ENCODE measurements around the gene NAA15.
"Not testable (repeated sequence)": the region's sequence is repeated elsewhere in the genome, so short reads cannot be mapped to it uniquely, and the experiment has no call there.

NAA15 gene

DNA sequence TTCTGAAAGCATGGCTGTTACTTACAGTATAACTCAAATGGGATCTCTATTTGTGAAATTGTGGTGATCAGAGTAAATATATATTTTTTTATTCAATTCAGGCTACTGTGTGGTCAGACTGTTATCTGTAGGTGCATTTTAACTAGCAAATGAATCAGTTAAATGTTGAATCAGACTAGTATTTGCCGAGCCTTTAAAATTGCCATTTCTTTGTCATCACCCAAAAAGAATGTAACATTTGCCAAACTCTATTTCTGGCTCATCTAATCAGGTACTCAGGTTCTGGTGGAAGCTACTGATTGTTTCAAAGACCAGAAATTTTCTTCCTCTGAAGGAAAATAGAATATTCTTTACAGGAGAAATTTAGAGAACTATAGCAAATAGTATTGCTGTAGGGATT lies 1.8 kb upstream of the NAA15 start:
- DNase-seq = no peak

DNA sequence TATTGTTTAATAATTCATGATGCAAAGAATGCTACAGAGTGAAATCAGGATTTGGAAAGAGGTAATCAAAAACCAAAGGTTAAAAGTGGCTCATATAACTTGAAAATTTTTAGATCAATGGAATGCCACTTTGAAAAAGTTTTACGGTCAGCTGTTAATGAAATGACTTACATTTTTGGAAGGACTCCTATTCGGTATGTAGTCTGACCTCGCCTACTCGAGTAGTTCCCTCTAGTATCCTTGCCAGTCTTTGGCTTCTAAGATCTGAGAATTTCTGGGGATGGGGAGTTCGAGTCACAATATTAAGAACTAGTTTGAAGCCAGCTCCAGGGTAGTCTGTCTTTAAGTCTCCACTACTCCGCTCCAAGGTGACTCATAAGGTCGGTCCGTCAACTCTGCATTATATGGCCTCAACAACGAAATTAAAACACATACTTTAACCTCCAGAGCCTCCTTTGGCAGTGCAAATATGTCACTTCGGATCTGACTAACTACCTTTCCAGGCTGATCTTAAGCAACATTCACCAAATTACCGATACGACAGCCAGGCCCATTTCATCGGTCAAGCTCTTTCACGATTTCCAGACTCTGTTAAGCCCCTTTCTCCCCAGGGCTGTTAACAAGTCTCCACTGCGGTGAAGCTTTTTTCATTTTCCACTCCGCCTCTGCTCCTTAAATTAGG lies 733 bp upstream of the NAA15 start:
- DNase-seq = no peak

DNA sequence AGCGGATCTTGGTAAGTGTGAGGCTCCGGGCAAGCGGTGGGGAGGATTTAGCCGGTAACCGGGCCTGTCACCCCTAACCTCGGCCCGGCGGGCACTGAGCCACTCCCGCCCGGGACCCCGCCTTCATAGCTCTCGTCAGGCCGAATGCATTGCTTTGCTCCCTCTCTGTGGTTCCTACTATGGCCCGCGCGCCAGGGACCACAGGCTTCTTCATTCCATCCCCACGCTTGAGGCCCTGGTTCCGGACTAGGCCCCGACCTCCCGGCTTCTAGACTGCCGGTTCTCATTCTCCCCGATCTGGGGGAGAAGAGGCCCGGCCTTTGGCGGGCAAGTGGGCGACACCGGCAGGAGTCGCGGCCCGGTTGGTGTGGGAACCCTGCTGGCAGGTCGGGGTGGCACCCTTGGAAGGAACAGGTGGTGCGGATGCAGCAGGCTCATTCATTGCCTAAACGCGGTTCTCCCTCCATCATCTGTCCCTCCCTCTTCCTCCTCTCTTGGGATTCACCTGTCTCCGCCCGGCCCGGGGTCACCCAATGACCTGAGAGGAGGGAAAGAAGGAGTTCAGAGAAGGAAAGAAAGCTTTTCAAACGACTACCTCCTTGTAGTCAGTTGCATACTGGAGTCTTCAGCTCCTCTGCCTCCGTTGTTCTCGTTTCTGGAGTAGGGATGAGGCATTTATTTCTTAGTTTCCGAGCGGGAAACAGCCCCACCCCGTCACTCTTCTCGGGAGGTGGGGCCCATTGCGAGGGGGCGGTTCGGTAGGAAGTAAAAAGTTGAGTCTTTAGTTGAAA lies 711 bp downstream of the NAA15 start, which contains the start of gene NDUFC1:
TSS of gene NDUFC1 (minus strand) at position 657 of the 791 bp plus-strand sequence. CDS start 6,679 bp downstream, outside the sequence.
- peak; percentile 21 for DNase-seq

DNA sequence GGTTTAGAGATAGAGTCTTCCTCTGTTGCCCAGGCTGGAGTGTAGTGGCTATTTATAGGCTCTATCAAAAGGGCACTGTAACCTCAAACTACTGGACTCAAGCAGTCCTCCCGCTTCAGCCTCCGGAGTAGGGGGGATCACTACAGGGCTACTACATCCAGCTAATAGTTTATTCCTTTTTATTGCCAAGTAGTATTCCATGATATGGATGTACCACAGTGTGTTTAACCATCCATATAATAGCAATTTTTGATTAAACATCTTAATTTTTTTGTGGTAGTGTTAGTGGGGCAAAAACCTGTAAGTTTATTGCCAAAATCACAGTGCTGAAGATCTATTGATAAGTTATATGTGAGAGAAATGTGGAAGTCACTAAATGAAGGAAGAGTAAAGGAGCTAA lies 3.6 kb downstream of the NAA15 start:
- no peak for DNase-seq

DNA sequence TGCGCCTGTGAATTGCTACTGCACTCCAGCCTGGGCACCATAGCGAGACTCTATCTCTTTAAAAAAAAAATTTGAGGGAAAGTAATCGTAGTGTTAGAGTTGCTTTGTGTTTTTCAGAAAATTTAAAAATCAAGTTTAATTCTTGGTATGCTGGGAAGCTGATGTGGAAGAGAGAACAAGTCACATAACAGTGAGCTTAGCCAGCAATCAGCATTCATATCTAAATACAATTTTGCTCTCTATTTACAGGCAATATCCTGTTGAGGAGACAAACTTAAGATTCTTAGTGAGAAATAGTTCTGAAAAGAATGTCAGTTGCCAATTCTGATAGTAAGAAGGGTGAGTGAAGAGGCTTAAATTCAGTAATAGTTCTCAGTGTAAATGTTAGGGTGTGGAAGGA lies 10.6 kb downstream of the NAA15 start:
- no peak for DNase-seq

DNA sequence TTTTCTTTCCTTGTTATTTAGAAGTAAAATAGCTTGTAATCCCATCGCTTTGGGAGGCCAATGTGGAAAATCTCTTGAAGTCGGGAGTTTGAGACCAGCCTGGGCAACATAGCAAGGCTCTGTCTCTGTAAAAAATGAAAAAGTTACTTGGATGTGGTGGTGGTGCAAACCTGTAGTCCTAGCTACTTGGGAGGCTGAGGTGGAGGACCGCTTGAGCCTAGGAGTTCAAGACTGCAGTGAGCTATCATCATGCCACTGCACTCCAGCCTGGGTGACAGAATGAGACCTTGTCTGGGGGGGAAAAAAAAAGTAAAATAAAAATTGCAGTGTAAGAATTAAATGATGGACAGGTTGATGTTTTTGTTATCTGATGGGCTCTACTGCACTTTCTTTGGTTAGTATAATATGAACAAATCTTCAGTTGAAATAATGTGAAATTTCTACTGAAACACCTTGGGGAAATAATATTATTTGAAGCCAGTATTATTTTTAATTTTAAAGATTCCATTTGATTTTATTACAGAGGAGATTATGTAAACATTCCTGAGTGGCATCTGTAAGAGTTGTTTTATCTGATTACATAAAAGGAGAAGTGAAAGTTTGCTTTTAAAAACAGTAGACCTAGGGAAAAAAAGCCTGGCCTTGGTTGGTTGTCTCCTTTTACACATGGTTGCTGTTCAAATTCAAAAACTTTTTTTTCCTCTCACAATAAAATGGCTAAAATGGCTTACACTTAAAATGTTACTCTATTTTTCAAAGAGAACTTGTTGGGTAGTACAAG lies 11.4 kb downstream of the NAA15 start:
- no peak for DNase-seq

DNA sequence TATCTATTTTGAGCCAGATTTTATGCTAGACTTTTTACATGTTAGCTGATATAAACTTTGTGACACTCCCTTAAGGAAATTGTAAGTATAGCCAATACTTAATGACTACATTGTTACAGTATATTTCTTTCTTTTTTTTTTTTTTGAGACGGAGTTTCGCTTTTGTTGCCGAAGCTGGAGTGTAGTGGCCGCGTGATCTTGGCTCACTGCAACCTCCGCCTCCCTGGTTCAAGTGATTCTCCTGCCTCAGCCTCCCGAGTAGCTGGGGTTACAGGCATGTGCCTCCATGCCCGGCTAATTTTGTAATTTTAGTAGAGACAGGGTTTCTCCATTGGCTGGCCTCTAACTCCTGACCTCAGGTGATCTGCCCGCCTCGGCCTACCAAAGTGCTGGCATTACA lies 12.1 kb downstream of the NAA15 start:
- DNase-seq = not testable (repeated sequence)

DNA sequence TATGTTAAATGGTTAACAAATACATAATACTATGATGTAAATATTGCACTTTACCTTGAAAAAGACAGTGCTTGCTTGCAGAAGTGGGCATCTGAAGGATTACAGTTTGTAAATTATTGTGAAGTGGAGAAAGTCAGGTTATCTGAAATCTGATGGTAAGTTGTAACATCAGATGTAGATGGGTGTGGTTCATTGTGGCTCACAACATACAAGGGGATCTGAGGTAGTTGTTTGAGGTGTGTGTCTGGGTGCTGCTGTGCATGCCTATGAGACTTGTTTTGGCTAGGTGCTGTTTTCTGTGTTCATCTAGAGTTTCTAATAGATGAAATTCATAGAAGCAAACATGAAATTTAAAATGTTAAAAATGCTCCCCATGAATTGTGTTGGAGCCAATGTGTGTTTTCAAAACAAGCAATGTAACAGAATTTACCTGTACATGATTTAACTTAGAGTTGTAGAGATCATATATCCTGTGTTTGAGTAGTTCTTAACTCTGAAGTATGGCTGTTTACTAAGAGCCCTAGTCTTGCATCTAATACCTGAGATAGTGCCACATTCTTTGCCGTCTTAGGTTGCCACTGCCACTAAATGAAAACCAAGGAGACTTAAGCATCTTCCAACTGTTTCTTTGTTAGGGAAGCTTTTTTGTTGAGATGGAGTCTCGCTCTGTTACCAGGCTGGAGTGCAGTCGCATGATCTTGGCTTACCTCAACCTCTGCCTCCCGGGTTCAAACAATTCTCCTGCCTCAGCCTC lies 12.9 kb downstream of the NAA15 start:
- no peak for DNase-seq

DNA sequence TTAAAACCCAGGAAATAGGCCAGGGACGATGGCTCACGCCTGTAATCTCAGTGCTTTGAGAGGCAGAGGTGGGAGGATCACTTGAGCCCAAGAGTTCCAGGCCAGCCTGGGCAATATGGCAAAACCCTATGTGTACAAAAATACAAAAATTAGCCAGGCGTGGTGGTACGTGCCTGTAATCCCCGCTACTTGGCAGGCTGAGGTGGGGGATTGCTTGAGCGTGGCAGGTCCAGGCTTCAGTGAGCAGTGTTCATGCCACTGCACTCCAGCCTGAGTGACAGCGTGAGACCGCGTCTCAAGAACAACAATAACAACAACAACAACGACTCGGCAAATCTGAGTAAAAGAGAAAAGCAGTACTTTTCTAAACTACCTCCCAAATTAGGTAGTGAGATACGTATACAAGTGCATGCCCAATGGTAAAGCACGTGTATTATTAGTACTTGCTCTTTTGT lies 13.9 kb downstream of the NAA15 start:
- DNase-seq = no peak

DNA sequence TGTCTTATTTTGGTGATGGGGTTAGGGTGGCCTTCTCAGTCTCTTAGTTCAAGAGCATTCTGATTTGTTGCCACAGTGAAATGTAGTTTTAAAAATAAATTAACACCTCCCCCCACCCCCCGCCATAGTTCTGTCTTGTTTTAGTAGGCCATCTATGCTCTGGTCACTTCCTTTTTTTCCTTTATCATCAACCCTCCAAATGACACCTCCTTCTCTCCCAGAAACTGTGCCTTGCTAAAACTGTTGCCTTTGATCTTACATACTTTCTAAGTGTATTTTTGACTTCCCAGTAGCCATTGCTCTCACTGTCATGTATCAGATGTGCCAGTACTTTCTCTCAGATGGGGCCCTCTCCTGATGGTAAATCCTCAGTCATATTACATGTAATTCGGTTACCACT lies 15.4 kb downstream of the NAA15 start:
- no peak for DNase-seq

DNA sequence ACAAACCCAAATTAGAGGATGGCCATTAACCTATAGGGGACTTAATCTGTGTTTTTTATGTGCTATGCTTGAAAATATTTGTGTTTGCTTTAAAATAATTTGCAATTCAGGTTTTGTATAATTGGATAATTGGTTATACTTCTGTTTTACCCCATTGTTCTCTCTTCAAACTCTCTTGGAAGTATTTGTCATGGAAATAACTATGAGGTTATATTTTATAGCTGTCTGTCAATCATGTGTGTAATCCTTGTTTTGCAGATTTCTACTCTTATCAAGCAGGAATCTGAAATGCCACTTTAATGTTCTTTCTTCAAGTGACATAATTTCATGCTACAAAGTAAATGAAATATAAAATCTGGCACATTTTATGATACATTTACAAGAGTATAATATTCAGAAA lies 16.3 kb downstream of the NAA15 start:
- no peak for DNase-seq

DNA sequence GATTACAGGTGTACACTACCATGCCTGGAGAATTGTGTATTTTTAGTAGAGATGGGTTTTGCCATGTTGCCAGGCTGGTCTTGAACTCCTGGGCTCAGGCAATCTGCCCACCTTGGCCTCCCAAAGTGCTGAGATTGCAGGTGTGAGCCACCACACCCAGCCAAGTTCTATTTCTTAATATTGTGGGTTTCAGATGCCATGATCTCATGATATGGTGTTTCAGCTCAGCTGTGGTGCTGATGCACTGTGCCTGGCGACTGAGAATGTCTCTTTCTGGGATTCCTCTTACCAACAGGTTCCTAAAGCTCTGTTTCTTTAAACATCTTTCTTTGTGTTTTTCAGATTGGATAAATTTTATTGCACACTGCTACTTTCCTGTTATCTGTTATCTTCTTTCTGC lies 18.3 kb downstream of the NAA15 start:
- no peak for DNase-seq

DNA sequence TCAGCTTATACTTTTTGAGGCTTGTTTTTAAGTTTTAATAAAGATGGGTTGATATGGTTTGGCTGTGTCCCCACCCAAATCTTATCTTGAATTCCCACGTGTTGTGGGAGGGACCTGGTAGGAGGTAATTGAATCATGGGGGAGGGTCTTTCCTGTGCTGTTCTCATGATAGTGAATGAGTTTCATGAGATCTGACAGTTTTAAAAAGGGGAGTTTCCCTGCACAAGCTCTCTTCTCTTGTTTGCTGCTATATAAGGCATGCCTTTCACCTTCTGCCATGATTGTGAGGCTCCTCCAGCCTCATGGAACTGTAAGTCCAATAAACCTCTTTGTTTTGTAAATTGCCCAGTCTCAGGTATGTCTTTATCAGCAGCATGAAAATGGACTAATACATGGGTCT lies 20.8 kb downstream of the NAA15 start:
- DNase-seq = not testable (repeated sequence)

DNA sequence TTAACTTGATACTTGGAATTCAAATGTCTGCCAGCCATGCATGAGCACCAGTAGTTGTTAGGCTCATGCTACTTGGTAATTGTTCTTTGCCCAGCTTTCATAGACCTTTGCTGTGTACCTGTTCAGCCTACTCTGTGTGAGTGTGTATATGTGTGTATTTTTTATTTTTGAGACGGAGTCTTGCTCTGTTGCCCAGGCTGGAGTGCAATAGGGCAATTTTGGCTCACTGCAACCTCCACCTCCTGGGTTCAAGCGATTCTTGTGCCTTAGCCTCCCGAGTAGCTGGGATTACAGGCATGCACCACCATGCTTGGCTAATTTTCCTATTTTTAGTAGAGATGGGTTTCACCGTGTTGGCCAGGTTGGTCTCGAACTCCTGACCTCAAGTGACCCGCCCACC lies 21.2 kb downstream of the NAA15 start:
- DNase-seq = not testable (repeated sequence)

DNA sequence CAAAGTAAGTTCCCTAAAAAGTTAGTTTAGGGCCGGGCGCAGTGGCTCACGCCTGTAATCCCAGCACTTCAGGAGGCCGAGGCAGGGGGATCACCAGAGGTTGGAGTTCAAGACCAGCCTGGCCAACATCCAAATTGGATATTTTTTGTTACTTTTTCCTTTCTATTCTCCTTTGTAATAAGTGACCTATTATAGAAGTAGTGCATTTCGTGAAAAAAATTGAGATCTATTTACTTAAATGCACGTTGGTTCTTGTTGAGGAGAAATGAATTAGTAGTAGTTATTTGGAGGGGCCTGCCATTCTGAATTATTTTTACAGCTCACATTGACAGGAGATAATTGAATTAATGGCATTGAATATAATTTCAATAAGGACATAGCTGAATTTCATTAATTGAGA lies 23.3 kb downstream of the NAA15 start:
- no peak for DNase-seq

DNA sequence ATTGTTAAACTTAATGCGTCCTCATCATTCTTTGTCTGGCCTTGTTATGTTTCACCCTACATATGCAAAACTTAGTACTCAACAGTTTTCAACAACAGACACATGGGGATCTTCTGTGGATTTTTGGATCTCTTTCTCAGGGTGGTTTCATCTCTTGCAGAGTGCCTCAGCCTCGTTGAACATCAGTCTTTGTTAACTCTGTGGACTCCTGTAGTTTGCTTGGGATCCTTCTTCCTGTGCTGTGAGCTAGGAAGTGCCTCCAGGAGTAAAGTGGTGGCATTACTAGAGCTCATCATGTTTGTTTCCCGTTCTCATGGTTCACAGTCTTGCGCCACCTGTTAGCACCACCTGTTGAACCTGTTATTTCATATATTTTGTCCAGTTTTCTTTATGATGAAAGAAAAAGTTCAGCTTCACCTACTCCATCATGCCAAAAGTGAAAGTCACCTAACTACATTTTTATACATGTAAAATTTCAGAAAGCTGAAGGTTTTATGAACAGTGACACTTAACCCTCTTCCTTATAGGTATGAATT lies 28.4 kb downstream of the NAA15 start:
- DNase-seq = no peak

DNA sequence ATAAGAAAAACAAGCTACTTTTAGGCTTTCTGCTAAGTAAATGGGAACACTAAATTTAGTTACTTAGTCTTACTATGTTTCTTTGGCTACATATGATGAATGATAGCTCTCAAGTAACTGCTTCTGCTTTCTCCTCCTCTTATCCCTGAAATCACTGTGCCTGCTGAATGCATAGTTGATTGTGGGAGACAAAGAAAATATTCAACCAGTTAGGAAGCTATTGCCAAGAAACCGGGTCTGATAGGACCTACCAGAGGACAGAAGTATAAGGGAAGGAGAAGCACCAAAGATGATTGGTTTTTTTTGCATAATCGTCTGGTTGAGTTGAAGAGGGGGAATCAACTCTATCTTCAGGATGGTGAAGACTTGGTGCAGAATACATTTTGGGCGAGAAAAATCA lies 29.0 kb downstream of the NAA15 start:
- no peak for DNase-seq

DNA sequence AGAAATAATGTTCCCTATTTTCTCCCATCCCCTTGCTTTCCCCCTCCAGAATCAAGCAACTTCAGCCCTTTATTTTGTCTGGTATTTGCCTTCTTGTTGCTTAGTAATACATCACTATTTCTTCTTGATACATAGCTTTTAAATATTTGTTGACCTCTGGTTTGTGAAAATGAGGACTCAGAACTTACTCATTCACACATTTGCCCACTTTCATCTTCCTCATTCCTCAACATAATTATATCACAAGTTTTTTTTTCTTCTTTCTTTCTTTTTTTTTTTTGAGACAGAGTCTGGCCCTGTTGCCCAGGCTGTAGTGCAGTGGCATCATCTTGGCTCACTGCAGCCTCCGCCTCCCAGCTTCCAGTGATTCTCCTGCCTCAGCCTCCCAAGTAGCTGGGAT lies 29.9 kb downstream of the NAA15 start:
- DNase-seq = no peak

DNA sequence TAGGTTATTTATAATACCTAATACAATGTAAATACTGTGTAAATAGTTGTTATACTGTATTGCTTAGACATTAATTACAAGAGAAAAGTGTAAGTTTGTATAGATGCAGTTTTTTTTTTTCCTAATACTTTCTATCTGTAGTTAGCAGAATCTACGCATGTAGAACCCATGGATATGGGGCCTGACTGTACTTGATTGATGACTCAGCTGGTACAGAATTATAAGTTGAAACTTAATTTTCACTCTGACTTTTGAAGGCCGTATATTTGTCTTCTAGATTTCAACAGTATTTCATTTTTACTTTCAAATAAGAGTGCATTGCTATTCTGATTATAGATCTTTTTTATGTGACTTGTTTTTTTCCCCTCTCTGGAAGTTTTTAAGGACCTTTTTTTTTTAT lies 31.7 kb downstream of the NAA15 start:
- no peak for DNase-seq

DNA sequence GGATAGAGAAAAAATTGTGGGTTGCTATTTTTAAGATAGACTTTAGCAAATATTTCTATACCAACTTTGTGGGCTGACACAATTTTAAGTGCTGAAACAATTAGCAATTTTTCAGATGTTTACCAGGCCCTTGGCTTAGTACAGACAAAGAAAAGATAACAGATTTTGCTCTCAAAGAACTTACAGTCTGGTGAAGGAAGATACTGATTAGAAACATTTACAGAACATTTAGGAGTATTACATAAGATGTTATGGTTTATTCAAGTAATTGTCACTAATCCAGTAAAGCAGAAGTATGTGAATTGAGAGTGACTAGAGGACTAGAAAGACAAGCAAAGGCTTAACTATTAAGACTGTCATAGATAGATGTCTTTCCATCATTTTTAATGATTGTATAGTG lies 36.3 kb downstream of the NAA15 start:
- no peak for DNase-seq

DNA sequence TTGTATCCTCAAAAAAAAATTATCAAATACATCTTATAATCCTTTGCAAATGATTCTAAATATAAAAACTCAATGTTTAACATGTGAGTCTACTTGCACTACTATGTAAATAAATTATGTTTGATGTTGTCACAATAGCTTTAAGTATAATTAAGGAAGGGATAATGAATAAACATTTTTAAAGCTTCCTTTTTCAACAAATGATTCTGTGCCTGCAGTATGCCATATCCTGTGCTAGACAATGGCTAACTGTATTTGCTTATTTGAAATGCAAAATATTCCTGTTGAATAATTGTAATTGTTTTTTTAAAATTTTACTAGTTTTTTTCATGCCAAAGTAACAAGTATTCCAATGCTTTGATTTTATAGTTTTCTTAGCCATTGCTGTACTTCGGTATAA lies 60.0 kb downstream of the NAA15 start:
- no peak for DNase-seq

DNA sequence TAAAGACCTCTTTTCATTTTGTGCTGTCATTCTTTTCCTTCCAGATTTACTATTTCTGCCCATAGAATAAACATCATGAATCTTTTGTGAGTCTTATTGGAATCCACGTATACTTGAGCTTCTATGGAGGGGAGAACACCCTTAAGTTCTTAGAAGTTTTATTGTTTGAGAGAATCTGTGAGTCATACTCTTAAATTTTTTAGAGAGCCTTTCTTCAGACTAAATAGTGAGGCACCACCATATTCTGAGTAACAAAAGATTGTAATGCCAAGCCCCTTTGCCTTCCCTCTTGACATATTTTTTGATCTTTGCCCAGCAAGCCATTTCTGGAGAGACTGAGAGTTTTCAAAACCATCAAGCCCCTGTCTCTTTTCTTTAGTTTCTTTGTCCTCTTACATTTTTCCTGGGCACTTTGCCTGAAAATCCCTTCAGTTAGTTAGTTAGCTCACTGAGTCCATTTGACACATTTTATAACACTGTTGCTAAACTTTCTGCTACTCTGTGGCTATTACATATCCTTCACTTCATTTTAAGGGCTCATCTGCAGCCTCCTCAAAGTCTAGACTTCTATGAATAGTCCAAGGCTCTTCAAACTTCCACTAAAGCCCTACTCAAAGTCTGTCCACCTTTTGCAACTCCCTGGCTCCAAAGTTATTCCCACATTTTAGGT lies 66.3 kb downstream of the NAA15 start:
- DNase-seq = no peak
